GM23338 (cell line): Measurements from ENCODE around the gene IL12A.

Experiments
- CREB1 ChIP-seq: fragments of 250-450 bp; sonication (Bioruptor Pico); IDR thresholded peaks from 2 replicates; pipeline ENCODE4 v1.5.0; 2020; ENCODE audit warnings: low read depth, mild to moderate bottlenecking, moderate library complexity
- EZH2 ChIP-seq: fragments of 200-600 bp; sonication (generic); IDR thresholded peaks from one replicate; pipeline ENCODE4 v1.8.0; 2017; ENCODE audit warnings: antibody characterized with exemption, mild to moderate bottlenecking, low read depth; ENCODE audit not compliant: unreplicated experiment
- EZH2phosphoT487 ChIP-seq: fragments of 200-600 bp; sonication (generic); IDR thresholded peaks from one replicate; pipeline ENCODE4 v1.8.1; 2018; ENCODE audit warnings: antibody characterized with exemption; ENCODE audit not compliant: unreplicated experiment
- JUNB ChIP-seq: IDR thresholded peaks from one replicate; pipeline ENCODE4 v1.6.1; 2016; ENCODE audit warnings: antibody characterized with exemption; ENCODE audit not compliant: unreplicated experiment
- NANOG ChIP-seq: IDR thresholded peaks from 2 replicates; pipeline ENCODE4 v1.6.1; 2016; ENCODE audit warnings: antibody characterized with exemption, borderline replicate concordance
- POLR2AphosphoS5 ChIP-seq: IDR thresholded peaks from 2 replicates; pipeline ENCODE4 v1.6.1; 2016; ENCODE audit warnings: antibody characterized with exemption, low read depth
- STAT1 ChIP-seq: IDR thresholded peaks from one replicate; pipeline ENCODE4 v1.6.1; 2016; ENCODE audit warnings: antibody characterized with exemption; ENCODE audit not compliant: unreplicated experiment
- ZNF331 ChIP-seq: fragments of 250-450 bp; sonication (Bioruptor Pico); IDR thresholded peaks from 2 replicates; pipeline ENCODE4 v1.5.0; 2020; ENCODE audit warnings: low read depth, mild to moderate bottlenecking, moderate library complexity
- TF ChIP-seq, protein P1 (sequence below), 2 experiments: fragments of 200-600 bp in 1 of 2; sonication (generic) in 1 of 2; conservative IDR thresholded peaks; 2 replicates each; pipeline versions ENCODE4 v1.5.1 to v1.6.1; 2016 to 2017; ENCODE audit warnings: antibody characterized with exemption in 2 of 2, low read depth in 2 of 2, mild to moderate bottlenecking in 2 of 2, moderate library complexity in 1 of 2
- TF ChIP-seq, protein P2 (sequence below): IDR thresholded peaks from one replicate; pipeline ENCODE4 v1.6.1; 2018; ENCODE audit warnings: antibody characterized with exemption; ENCODE audit not compliant: unreplicated experiment
- TF ChIP-seq, protein P3 (sequence below): IDR thresholded peaks from 2 replicates; pipeline ENCODE4 v1.6.1; 2016; ENCODE audit warnings: antibody characterized with exemption
- TF ChIP-seq, protein P4 (sequence below): fragments of 250-450 bp; sonication (Bioruptor Pico); IDR thresholded peaks from 2 replicates; pipeline ENCODE4 v1.5.0; 2020; ENCODE audit warnings: mild to moderate bottlenecking, moderate library complexity

DNA sequence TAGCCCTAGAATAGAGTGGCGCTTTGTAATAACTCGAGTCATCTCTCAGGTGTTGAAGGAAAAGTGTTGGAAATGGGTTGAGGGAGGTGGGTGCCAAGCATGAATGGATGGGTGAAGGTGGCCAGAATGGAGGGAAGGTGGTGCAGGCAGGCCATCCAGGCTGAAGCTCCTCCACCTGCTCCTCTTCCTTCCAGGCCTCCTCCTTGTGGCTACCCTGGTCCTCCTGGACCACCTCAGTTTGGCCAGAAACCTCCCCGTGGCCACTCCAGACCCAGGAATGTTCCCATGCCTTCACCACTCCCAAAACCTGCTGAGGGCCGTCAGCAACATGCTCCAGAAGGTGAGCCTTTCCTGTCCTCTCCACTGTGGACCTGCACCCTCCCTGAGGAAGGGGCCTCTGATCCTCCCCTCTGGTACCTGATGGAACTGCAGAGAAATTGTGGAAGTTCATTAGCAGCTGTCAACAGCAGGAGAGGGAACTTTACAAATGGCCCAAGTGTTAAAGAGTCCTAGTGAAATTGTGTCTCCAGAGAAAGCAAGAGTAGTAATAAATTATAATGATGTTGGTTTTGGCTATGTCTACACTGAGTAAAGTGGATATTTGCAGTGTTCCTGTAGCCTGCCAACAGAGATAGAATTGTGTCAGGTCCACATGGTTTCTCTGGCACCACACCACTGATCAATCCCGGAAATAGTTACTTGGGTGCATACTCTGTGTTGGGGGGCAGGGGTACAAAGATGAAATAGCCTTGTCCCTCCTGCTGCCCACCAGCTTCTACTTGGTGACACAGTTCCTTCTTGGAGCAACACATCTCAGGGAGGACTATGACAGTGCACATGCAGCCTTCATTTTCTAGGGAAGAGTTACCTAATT, 1.6 kb downstream of the IL12A start:
- TF ChIP-seq, protein P1, sequence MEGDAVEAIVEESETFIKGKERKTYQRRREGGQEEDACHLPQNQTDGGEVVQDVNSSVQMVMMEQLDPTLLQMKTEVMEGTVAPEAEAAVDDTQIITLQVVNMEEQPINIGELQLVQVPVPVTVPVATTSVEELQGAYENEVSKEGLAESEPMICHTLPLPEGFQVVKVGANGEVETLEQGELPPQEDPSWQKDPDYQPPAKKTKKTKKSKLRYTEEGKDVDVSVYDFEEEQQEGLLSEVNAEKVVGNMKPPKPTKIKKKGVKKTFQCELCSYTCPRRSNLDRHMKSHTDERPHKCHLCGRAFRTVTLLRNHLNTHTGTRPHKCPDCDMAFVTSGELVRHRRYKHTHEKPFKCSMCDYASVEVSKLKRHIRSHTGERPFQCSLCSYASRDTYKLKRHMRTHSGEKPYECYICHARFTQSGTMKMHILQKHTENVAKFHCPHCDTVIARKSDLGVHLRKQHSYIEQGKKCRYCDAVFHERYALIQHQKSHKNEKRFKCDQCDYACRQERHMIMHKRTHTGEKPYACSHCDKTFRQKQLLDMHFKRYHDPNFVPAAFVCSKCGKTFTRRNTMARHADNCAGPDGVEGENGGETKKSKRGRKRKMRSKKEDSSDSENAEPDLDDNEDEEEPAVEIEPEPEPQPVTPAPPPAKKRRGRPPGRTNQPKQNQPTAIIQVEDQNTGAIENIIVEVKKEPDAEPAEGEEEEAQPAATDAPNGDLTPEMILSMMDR (conservative IDR thresholded peaks at IDR 0.05; ENCODE audit: low read depth in 2 of 2): no peak
- TF ChIP-seq, protein P2, sequence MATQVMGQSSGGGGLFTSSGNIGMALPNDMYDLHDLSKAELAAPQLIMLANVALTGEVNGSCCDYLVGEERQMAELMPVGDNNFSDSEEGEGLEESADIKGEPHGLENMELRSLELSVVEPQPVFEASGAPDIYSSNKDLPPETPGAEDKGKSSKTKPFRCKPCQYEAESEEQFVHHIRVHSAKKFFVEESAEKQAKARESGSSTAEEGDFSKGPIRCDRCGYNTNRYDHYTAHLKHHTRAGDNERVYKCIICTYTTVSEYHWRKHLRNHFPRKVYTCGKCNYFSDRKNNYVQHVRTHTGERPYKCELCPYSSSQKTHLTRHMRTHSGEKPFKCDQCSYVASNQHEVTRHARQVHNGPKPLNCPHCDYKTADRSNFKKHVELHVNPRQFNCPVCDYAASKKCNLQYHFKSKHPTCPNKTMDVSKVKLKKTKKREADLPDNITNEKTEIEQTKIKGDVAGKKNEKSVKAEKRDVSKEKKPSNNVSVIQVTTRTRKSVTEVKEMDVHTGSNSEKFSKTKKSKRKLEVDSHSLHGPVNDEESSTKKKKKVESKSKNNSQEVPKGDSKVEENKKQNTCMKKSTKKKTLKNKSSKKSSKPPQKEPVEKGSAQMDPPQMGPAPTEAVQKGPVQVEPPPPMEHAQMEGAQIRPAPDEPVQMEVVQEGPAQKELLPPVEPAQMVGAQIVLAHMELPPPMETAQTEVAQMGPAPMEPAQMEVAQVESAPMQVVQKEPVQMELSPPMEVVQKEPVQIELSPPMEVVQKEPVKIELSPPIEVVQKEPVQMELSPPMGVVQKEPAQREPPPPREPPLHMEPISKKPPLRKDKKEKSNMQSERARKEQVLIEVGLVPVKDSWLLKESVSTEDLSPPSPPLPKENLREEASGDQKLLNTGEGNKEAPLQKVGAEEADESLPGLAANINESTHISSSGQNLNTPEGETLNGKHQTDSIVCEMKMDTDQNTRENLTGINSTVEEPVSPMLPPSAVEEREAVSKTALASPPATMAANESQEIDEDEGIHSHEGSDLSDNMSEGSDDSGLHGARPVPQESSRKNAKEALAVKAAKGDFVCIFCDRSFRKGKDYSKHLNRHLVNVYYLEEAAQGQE: no peak
- TF ChIP-seq EZH2: no peak
- no peak for TF ChIP-seq POLR2AphosphoS5
- no peak for TF ChIP-seq JUNB
- TF ChIP-seq ZNF331 (CRISPR knock-in tag): no peak
- TF ChIP-seq CREB1 (CRISPR knock-in tag): no peak
- TF ChIP-seq EZH2phosphoT487: no peak
- TF ChIP-seq, protein P3, sequence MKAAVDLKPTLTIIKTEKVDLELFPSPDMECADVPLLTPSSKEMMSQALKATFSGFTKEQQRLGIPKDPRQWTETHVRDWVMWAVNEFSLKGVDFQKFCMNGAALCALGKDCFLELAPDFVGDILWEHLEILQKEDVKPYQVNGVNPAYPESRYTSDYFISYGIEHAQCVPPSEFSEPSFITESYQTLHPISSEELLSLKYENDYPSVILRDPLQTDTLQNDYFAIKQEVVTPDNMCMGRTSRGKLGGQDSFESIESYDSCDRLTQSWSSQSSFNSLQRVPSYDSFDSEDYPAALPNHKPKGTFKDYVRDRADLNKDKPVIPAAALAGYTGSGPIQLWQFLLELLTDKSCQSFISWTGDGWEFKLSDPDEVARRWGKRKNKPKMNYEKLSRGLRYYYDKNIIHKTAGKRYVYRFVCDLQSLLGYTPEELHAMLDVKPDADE: no peak
- TF ChIP-seq NANOG: no peak
- TF ChIP-seq STAT1: no peak
- TF ChIP-seq, protein P4, sequence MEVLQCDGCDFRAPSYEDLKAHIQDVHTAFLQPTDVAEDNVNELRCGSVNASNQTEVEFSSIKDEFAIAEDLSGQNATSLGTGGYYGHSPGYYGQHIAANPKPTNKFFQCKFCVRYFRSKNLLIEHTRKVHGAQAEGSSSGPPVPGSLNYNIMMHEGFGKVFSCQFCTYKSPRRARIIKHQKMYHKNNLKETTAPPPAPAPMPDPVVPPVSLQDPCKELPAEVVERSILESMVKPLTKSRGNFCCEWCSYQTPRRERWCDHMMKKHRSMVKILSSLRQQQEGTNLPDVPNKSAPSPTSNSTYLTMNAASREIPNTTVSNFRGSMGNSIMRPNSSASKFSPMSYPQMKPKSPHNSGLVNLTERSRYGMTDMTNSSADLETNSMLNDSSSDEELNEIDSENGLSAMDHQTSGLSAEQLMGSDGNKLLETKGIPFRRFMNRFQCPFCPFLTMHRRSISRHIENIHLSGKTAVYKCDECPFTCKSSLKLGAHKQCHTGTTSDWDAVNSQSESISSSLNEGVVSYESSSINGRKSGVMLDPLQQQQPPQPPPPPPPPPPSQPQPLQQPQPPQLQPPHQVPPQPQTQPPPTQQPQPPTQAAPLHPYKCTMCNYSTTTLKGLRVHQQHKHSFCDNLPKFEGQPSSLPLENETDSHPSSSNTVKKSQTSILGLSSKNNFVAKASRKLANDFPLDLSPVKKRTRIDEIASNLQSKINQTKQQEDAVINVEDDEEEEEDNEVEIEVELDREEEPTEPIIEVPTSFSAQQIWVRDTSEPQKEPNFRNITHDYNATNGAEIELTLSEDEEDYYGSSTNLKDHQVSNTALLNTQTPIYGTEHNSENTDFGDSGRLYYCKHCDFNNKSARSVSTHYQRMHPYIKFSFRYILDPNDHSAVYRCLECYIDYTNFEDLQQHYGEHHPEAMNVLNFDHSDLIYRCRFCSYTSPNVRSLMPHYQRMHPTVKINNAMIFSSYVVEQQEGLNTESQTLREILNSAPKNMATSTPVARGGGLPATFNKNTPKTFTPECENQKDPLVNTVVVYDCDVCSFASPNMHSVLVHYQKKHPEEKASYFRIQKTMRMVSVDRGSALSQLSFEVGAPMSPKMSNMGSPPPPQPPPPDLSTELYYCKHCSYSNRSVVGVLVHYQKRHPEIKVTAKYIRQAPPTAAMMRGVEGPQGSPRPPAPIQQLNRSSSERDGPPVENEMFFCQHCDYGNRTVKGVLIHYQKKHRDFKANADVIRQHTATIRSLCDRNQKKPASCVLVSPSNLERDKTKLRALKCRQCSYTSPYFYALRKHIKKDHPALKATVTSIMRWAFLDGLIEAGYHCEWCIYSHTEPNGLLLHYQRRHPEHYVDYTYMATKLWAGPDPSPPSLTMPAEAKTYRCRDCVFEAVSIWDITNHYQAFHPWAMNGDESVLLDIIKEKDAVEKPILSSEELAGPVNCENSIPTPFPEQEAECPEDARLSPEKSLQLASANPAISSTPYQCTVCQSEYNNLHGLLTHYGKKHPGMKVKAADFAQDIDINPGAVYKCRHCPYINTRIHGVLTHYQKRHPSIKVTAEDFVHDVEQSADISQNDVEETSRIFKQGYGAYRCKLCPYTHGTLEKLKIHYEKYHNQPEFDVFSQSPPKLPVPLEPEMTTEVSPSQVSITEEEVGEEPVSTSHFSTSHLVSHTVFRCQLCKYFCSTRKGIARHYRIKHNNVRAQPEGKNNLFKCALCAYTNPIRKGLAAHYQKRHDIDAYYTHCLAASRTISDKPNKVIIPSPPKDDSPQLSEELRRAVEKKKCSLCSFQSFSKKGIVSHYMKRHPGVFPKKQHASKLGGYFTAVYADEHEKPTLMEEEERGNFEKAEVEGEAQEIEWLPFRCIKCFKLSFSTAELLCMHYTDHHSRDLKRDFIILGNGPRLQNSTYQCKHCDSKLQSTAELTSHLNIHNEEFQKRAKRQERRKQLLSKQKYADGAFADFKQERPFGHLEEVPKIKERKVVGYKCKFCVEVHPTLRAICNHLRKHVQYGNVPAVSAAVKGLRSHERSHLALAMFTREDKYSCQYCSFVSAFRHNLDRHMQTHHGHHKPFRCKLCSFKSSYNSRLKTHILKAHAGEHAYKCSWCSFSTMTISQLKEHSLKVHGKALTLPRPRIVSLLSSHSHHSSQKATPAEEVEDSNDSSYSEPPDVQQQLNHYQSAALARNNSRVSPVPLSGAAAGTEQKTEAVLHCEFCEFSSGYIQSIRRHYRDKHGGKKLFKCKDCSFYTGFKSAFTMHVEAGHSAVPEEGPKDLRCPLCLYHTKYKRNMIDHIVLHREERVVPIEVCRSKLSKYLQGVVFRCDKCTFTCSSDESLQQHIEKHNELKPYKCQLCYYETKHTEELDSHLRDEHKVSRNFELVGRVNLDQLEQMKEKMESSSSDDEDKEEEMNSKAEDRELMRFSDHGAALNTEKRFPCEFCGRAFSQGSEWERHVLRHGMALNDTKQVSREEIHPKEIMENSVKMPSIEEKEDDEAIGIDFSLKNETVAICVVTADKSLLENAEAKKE: no peak; the same call in 1 of the 2 replicates
